ENCODE data around the gene RAB40C. TPM values are rescaled to one million over a fixed set of nuclear protein-coding genes. Genes with fewer than 3 reads are reported as not detected.

Gene RAB40C
- total and polyA plus RNA-seq, 2 experiments from 2014 or later: 9.5 to 18.8 TPM

DNA sequence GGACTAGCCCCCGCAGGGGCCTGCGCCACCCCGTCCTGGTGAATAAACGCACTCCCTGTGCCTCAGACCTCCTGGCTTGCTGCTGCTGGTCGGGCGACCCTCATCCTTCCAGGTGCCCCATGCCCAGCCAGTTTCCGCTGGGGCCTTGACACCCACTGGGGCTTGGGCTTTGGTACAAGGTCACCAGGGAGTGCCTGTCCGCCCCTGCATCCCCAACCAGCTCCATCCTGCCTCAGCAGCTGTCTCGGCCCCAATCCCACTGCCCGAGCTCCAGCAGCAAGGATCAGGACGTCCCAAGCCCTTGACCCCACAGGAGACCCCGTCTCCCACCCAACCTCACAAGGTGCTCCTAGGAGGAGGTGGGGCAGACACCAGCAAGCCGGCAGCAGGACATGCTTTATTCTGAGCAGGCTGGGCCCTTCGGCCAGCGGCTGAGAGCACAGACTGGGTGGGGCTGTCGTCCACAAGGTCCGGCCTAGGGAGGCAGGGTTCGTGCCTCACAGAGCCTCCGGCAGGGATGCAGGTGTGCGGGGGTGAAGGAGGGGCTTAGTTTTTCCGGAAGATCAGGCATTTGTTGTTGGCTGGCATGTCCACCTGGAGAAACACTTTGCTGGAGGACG lies 44.3 kb downstream of the RAB40C start:
- in situ Hi-C loops (cut with MboI): no loop called here
- no peak overlapping the region for H3K4me2 ChIP-seq (ENCODE audit: unreplicated experiment)
- peaks cover 4% of the 10 kb centered on the region for H3F3A ChIP-seq (ENCODE audit: insufficient read depth)
- 92 to 95% methylated on average over 19 to 22 of the region's 22 CpGs for WGBS, 2 experiments (ENCODE audit: low coverage in 1 of 2, low lambda C conversion rate in 2 of 2, missing lambda C conversion rate in 2 of 2)
- no peaks in the 10 kb centered on the region for H3K36me3 ChIP-seq (ENCODE audit: low read depth)
- no peak for TF ChIP-seq EZH2phosphoT487 (IDR thresholded peaks at IDR 0.05; ENCODE audit: insufficient read depth, low read depth)
- no peak overlapping the region for H3K9ac ChIP-seq
- H3K4me1 ChIP-seq (ENCODE audit: insufficient read depth): 0 out of 2 replicates have a peak, but pooled peaks cover 6% of the 10 kb centered on the region
- H2AFZ ChIP-seq: no peak overlapping the region
- no peaks in the 10 kb centered on the region for H3K27me3 ChIP-seq (replicated peaks; ENCODE audit: insufficient read depth)
- no peaks in the 10 kb centered on the region for H3K9me3 ChIP-seq (ENCODE audit: low read depth)
- peaks cover 14% of the 10 kb centered on the region for H3K79me2 ChIP-seq (ENCODE audit: insufficient read depth)
- H3K4me3 ChIP-seq: no peak overlapping the region
- H3K9me2 ChIP-seq (ENCODE audit: insufficient read depth): no peaks in the 10 kb centered on the region
- DNase-seq: no peak
- no peak overlapping the region for H3K27ac ChIP-seq
- no peaks in the 10 kb centered on the region for H4K20me1 ChIP-seq (ENCODE audit: insufficient read depth)

DNA sequence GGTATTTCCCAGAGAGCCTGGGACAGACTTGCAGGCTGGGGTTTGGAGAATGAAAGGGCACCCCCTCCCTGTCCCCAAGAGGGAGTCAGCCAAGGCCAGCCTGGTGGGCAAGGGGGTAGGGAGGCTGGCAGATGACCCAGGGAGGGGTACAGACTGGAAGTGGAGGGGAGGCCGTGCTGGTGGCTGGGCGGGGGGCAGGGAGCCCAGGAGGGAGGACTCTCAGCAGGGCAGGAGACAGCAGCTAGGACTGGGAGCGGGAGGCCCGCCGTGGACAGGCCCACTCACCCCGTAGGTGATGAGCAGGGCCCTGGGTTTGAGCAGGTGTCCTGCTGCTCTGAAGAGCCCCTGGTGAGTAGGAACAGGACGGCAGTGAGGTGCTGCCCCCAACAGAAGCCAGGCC lies 45.1 kb downstream of the RAB40C start:
- H3K9ac ChIP-seq: peak overlapping the region; percentile 80
- H2AFZ ChIP-seq: no peak overlapping the region
- no peak for DNase-seq
- no peaks in the 10 kb centered on the region for H3K36me3 ChIP-seq (ENCODE audit: low read depth)
- H4K20me1 ChIP-seq (ENCODE audit: insufficient read depth): no peaks in the 10 kb centered on the region
- 75 to 78% methylated on average over 5 to 7 of the region's 7 CpGs for WGBS, 2 experiments (ENCODE audit: low coverage in 1 of 2, low lambda C conversion rate in 2 of 2, missing lambda C conversion rate in 2 of 2)
- peaks cover 14% of the 10 kb centered on the region for H3K79me2 ChIP-seq (ENCODE audit: insufficient read depth)
- peak overlapping the region; percentile 90 for H3K4me3 ChIP-seq
- no peak for TF ChIP-seq EZH2phosphoT487 (IDR thresholded peaks at IDR 0.05; ENCODE audit: insufficient read depth, low read depth)
- no peak for TF ChIP-seq EZH2 (IDR thresholded peaks at IDR 0.05; ENCODE audit: insufficient read depth, poor library complexity, severe bottlenecking)
- no peaks in the 10 kb centered on the region for H3K9me3 ChIP-seq (ENCODE audit: low read depth)
- H3K27me3 ChIP-seq (replicated peaks; ENCODE audit: insufficient read depth): no peaks in the 10 kb centered on the region
- H3K9me2 ChIP-seq (ENCODE audit: insufficient read depth): no peaks in the 10 kb centered on the region
- H3F3A ChIP-seq (ENCODE audit: insufficient read depth): peaks cover 9% of the 10 kb centered on the region
- H3K4me1 ChIP-seq (ENCODE audit: insufficient read depth): 0 out of 2 replicates have a peak, but pooled peaks cover 6% of the 10 kb centered on the region
- H3K27ac ChIP-seq: no peak overlapping the region
- in situ Hi-C loops (cut with MboI): no loop called here
- peak overlapping the region; percentile 87 for H3K4me2 ChIP-seq (ENCODE audit: unreplicated experiment)

GRCh38 chr16:635573-636205 lies 45.8 kb downstream of the RAB40C start:
- DNase-seq: peak; percentile 43
- peaks cover 14% of the 10 kb centered on the region for H3K79me2 ChIP-seq (ENCODE audit: insufficient read depth)
- H3K9me3 ChIP-seq (ENCODE audit: low read depth): no peaks in the 10 kb centered on the region
- H2AFZ ChIP-seq: peak overlapping the region; percentile 56
- 1 to 3% methylated on average over 35 to 39 of the region's 55 CpGs for WGBS, 2 experiments (ENCODE audit: low coverage in 1 of 2, low lambda C conversion rate in 2 of 2, missing lambda C conversion rate in 2 of 2)
- H3K36me3 ChIP-seq (ENCODE audit: low read depth): no peaks in the 10 kb centered on the region
- H4K20me1 ChIP-seq (ENCODE audit: insufficient read depth): no peaks in the 10 kb centered on the region
- peak overlapping the region; percentile 87 for H3K4me2 ChIP-seq (ENCODE audit: unreplicated experiment)
- H3K27me3 ChIP-seq (replicated peaks; ENCODE audit: insufficient read depth): no peaks in the 10 kb centered on the region
- TF ChIP-seq EZH2phosphoT487 (IDR thresholded peaks at IDR 0.05; ENCODE audit: insufficient read depth, low read depth) (no peak), EZH2 (IDR thresholded peaks at IDR 0.05; ENCODE audit: insufficient read depth, poor library complexity, severe bottlenecking) (no peak)
- in situ Hi-C loops (cut with MboI): no loop called here
- peaks cover 9% of the 10 kb centered on the region for H3F3A ChIP-seq (ENCODE audit: insufficient read depth)
- H3K4me3 ChIP-seq: peak overlapping the region; percentile 90
- no peaks in the 10 kb centered on the region for H3K9me2 ChIP-seq (ENCODE audit: insufficient read depth)
- H3K4me1 ChIP-seq (ENCODE audit: insufficient read depth): 0 out of 2 replicates have a peak, but pooled peaks cover 6% of the 10 kb centered on the region
- peak overlapping the region; percentile 85 for H3K27ac ChIP-seq
- peak overlapping the region; percentile 80 for H3K9ac ChIP-seq

DNA sequence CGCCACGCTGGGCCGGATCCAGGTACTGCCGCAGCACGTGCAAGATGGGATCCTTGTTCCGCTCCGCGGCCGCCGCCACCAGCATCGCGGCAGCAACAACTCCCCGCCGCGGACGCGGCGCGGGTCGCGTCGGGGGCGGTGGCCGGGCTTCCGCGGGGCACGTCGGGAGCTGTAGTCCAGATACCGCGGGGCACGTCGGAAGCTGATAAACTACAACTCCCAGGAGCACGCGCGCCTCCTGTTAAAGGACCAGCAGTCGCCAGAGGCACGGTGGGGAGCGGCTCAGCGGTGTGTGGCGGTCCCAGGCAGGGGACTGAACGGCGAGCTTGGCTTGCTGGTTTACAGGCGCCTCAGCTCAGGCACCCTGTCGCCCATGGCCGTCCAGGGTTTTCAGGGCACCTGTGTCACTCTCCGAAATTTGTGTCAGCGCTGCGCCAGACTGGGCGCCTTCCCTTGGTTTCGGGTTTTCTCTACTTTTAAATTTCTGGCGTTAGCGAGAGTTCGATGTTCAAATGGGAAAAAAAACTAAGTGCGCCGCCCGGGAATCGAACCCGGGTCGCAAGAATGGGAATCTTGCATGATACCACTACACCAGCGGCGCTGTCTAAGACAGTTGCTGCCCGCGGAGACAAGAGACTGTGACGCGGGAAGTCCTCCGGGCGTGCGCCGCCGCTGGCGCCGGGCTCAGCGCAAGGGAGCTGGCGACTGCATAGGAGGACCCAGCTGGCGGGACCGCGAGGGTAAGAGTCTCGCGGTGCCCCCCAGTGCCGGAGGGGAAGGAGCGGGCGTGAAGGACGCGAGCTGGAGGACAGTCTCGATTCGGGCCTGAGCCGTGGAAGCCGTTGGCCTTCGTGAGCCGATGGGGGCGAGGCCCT lies 46.6 kb downstream of the RAB40C start, which contains the start of gene METTL26:
TSS of gene METTL26 (minus strand) at position 100 of the 875 bp plus-strand sequence. CDS start at position 85, 15 bp downstream.
- no peaks in the 10 kb centered on the region for H3K9me2 ChIP-seq (ENCODE audit: insufficient read depth)
- peak within 1 kb of the TSS; percentile 87 for H3K4me2 ChIP-seq (ENCODE audit: unreplicated experiment)
- H2AFZ ChIP-seq: peak within 1 kb of the TSS; percentile 84
- in situ Hi-C loops (cut with MboI): no loop called here
- H3K9ac ChIP-seq: peak within 1 kb of the TSS; percentile 80
- H4K20me1 ChIP-seq (ENCODE audit: insufficient read depth): no peaks in the 10 kb centered on the region
- peak; percentile 98 for DNase-seq
- H3K27me3 ChIP-seq (replicated peaks; ENCODE audit: insufficient read depth): no peaks in the 10 kb centered on the region
- peaks cover 14% of the 10 kb centered on the region for H3K79me2 ChIP-seq (ENCODE audit: insufficient read depth)
- peak within 1 kb of the TSS; percentile 85 for H3K27ac ChIP-seq
- WGBS, 2 experiments (ENCODE audit: low coverage in 1 of 2, low lambda C conversion rate in 2 of 2, missing lambda C conversion rate in 2 of 2): 0 to 1% methylated on average over 79 to 89 of the region's 91 CpGs
- 0 out of 2 replicates have a peak, but pooled peaks cover 3% of the 10 kb centered on the region for H3K4me1 ChIP-seq (ENCODE audit: insufficient read depth)
- no peaks in the 10 kb centered on the region for H3K9me3 ChIP-seq (ENCODE audit: low read depth)
- TF ChIP-seq EZH2phosphoT487 (IDR thresholded peaks at IDR 0.05; ENCODE audit: insufficient read depth, low read depth): no peak
- TF ChIP-seq EZH2 (IDR thresholded peaks at IDR 0.05; ENCODE audit: insufficient read depth, poor library complexity, severe bottlenecking): no peak
- peak within 1 kb of the TSS; percentile 90 for H3K4me3 ChIP-seq
- H3F3A ChIP-seq (ENCODE audit: insufficient read depth): peaks cover 9% of the 10 kb centered on the region
- no peaks in the 10 kb centered on the region for H3K36me3 ChIP-seq (ENCODE audit: low read depth)
